Measurements from ENCODE around the gene TIMM23B. TPM values are rescaled to one million over a fixed set of nuclear protein-coding genes. Genes with fewer than 3 reads are reported as not detected.
"Not testable (repeated sequence)": the region's sequence is repeated elsewhere in the genome, so short reads cannot be mapped to it uniquely, and the experiment has no call there.

Gene TIMM23B
- total RNA-seq, 1 experiment from 2014 or later, result 53.4 TPM

- BruUV-seq (replicated peaks), result not testable (repeated sequence)
Measured at GRCh38 chr10:49988376-49988775, 46.5 kb downstream of the TIMM23B start, which contains the start of gene AGAP6. Gene AGAP6 (plus strand): TSS chr10:49988406. CDS start chr10:49988716, 310 bp downstream.

GRCh38 chr10:49995321-49995720 lies 53.5 kb downstream of the TIMM23B start:
- CTCF ChIA-PET, result not testable (repeated sequence)

More at GRCh38 chr10:49988376-49988775, 46.5 kb downstream of the TIMM23B start, which contains the start of gene AGAP6:
- ATAC-seq; H3K9me3 ChIP-seq (ENCODE audit: low read length); H3K27ac ChIP-seq (ENCODE audit: low read length); H3K36me3 ChIP-seq (ENCODE audit: low read depth, low read length); H2AFZ ChIP-seq (ENCODE audit: low read length); H3K27me3 ChIP-seq (ENCODE audit: low read length); H3F3A ChIP-seq (ENCODE audit: low read length, unreplicated experiment); POLR2A ChIA-PET (ENCODE audit: unreplicated experiment); DNase-seq; H4K20me1 ChIP-seq (ENCODE audit: low read length); H3K4me2 ChIP-seq (ENCODE audit: low read length); CTCF ChIA-PET; H3K4me3 ChIP-seq (ENCODE audit: low read length); H3K4me1 ChIP-seq (ENCODE audit: insufficient read depth, low read length); intact Hi-C loops (cut with micrococcal nuclease); H3K9ac ChIP-seq (ENCODE audit: low read length); H3K9me2 ChIP-seq (replicated peaks; ENCODE audit: low read length); H3K79me2 ChIP-seq (ENCODE audit: low read length): not testable (repeated sequence)

GRCh38 chr10:50014024-50014423 lies 72.2 kb downstream of the TIMM23B start:
- CTCF ChIA-PET; H3K36me3 ChIP-seq (ENCODE audit: low read depth, low read length); H3K4me1 ChIP-seq (ENCODE audit: insufficient read depth, low read length); H3K9ac ChIP-seq (ENCODE audit: low read length); H3F3A ChIP-seq (ENCODE audit: low read length, unreplicated experiment); ATAC-seq; BruUV-seq (replicated peaks); H2AFZ ChIP-seq (ENCODE audit: low read length); H3K79me2 ChIP-seq (ENCODE audit: low read length); H3K4me2 ChIP-seq (ENCODE audit: low read length); H3K9me2 ChIP-seq (replicated peaks; ENCODE audit: low read length); H3K4me3 ChIP-seq (ENCODE audit: low read length); H3K9me3 ChIP-seq (ENCODE audit: low read length); H4K20me1 ChIP-seq (ENCODE audit: low read length); H3K27ac ChIP-seq (ENCODE audit: low read length); intact Hi-C loops (cut with micrococcal nuclease); H3K27me3 ChIP-seq (ENCODE audit: low read length); POLR2A ChIA-PET (ENCODE audit: unreplicated experiment); DNase-seq: not testable (repeated sequence)

More at GRCh38 chr10:49995321-49995720, 53.5 kb downstream of the TIMM23B start:
- H3K79me2 ChIP-seq (ENCODE audit: low read length); H3K4me3 ChIP-seq (ENCODE audit: low read length); H3K9ac ChIP-seq (ENCODE audit: low read length); H3K4me1 ChIP-seq (ENCODE audit: insufficient read depth, low read length); POLR2A ChIA-PET (ENCODE audit: unreplicated experiment); H3K27ac ChIP-seq (ENCODE audit: low read length); BruUV-seq (replicated peaks); DNase-seq; H3K9me2 ChIP-seq (replicated peaks; ENCODE audit: low read length); H3K4me2 ChIP-seq (ENCODE audit: low read length); H4K20me1 ChIP-seq (ENCODE audit: low read length); H2AFZ ChIP-seq (ENCODE audit: low read length); ATAC-seq; H3F3A ChIP-seq (ENCODE audit: low read length, unreplicated experiment); H3K36me3 ChIP-seq (ENCODE audit: low read depth, low read length); H3K9me3 ChIP-seq (ENCODE audit: low read length); H3K27me3 ChIP-seq (ENCODE audit: low read length); intact Hi-C loops (cut with micrococcal nuclease): not testable (repeated sequence)

- H3K9me3 ChIP-seq (ENCODE audit: low read length); H3K27me3 ChIP-seq (ENCODE audit: low read length); H3K4me1 ChIP-seq (ENCODE audit: insufficient read depth, low read length); H2AFZ ChIP-seq (ENCODE audit: low read length); CTCF ChIA-PET; ATAC-seq; BruUV-seq (replicated peaks); H3K9me2 ChIP-seq (replicated peaks; ENCODE audit: low read length); H3K9ac ChIP-seq (ENCODE audit: low read length); H3K79me2 ChIP-seq (ENCODE audit: low read length); H3K27ac ChIP-seq (ENCODE audit: low read length); H3K36me3 ChIP-seq (ENCODE audit: low read depth, low read length); H4K20me1 ChIP-seq (ENCODE audit: low read length); H3K4me2 ChIP-seq (ENCODE audit: low read length); H3F3A ChIP-seq (ENCODE audit: low read length, unreplicated experiment); H3K4me3 ChIP-seq (ENCODE audit: low read length); POLR2A ChIA-PET (ENCODE audit: unreplicated experiment); intact Hi-C loops (cut with micrococcal nuclease); DNase-seq: not testable (repeated sequence)
Measured at GRCh38 chr10:50015596-50016220, 73.9 kb downstream of the TIMM23B start.

DNA sequence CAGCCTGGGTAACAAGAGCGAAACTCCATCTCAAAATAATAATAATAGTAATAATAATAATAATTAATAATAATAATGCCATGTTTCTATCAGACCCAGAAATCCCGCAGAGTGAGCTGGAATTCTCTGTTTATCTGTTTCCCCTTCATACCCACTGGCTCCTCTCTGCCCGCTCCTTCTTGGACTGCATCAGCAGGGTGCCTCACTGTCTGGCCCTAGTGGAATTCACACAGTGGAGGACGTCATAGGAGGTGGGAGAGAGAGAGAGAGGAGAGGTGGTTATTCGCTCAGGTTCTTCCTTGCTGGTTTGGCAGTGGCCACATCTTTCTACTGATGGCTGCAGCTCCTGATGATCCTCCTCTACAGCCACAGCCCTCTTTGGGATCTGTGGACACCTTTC lies 75.1 kb downstream of the TIMM23B start:
- H3K4me1 ChIP-seq (ENCODE audit: insufficient read depth, low read length); H3K9me3 ChIP-seq (ENCODE audit: low read length); H3K9ac ChIP-seq (ENCODE audit: low read length); H3K79me2 ChIP-seq (ENCODE audit: low read length); H3K4me3 ChIP-seq (ENCODE audit: low read length); H3K27ac ChIP-seq (ENCODE audit: low read length); H3K4me2 ChIP-seq (ENCODE audit: low read length); H4K20me1 ChIP-seq (ENCODE audit: low read length); H3K27me3 ChIP-seq (ENCODE audit: low read length); H2AFZ ChIP-seq (ENCODE audit: low read length); DNase-seq; H3K9me2 ChIP-seq (replicated peaks; ENCODE audit: low read length); POLR2A ChIA-PET (ENCODE audit: unreplicated experiment); ATAC-seq; H3K36me3 ChIP-seq (ENCODE audit: low read depth, low read length); BruUV-seq (replicated peaks); H3F3A ChIP-seq (ENCODE audit: low read length, unreplicated experiment); intact Hi-C loops (cut with micrococcal nuclease); CTCF ChIA-PET: not testable (repeated sequence)

- BruUV-seq (replicated peaks); H3K9me2 ChIP-seq (replicated peaks; ENCODE audit: low read length); H3K4me3 ChIP-seq (ENCODE audit: low read length); H3K27ac ChIP-seq (ENCODE audit: low read length); CTCF ChIA-PET; H3K9ac ChIP-seq (ENCODE audit: low read length); H3K9me3 ChIP-seq (ENCODE audit: low read length); POLR2A ChIA-PET (ENCODE audit: unreplicated experiment); H3K27me3 ChIP-seq (ENCODE audit: low read length); H3K4me1 ChIP-seq (ENCODE audit: insufficient read depth, low read length); intact Hi-C loops (cut with micrococcal nuclease); H3F3A ChIP-seq (ENCODE audit: low read length, unreplicated experiment); ATAC-seq; H3K36me3 ChIP-seq (ENCODE audit: low read depth, low read length); H3K4me2 ChIP-seq (ENCODE audit: low read length); H3K79me2 ChIP-seq (ENCODE audit: low read length); H4K20me1 ChIP-seq (ENCODE audit: low read length); H2AFZ ChIP-seq (ENCODE audit: low read length): not testable (repeated sequence)
- peak; percentile 51 for DNase-seq
Measured at GRCh38 chr10:50017646-50018045, 75.8 kb downstream of the TIMM23B start.

- H3K4me2 ChIP-seq (ENCODE audit: low read length); CTCF ChIA-PET; H3K9ac ChIP-seq (ENCODE audit: low read length); H3K36me3 ChIP-seq (ENCODE audit: low read depth, low read length); H3K4me3 ChIP-seq (ENCODE audit: low read length); POLR2A ChIA-PET (ENCODE audit: unreplicated experiment); H3F3A ChIP-seq (ENCODE audit: low read length, unreplicated experiment); H3K9me3 ChIP-seq (ENCODE audit: low read length); H3K27ac ChIP-seq (ENCODE audit: low read length); BruUV-seq (replicated peaks); H3K79me2 ChIP-seq (ENCODE audit: low read length); H3K27me3 ChIP-seq (ENCODE audit: low read length); H4K20me1 ChIP-seq (ENCODE audit: low read length); H3K9me2 ChIP-seq (replicated peaks; ENCODE audit: low read length); H3K4me1 ChIP-seq (ENCODE audit: insufficient read depth, low read length); intact Hi-C loops (cut with micrococcal nuclease); ATAC-seq; H2AFZ ChIP-seq (ENCODE audit: low read length): not testable (repeated sequence)
- peak; percentile 29 for DNase-seq
Measured at GRCh38 chr10:50019279-50019678, 77.4 kb downstream of the TIMM23B start.

All from PC-3 (cell line).